SW480 (cell line): ENCODE data around the gene OR8J3.
"Not testable (repeated sequence)": the region's sequence is repeated elsewhere in the genome, so short reads cannot be mapped to it uniquely, and the experiment has no call there.

Experiments used
- DNase-seq: peaks from one replicate; pipeline ENCODE4 v3.0.0-alpha.2; 2016; ENCODE audit warnings: low spot score

The OR8J3 gene, protein sequence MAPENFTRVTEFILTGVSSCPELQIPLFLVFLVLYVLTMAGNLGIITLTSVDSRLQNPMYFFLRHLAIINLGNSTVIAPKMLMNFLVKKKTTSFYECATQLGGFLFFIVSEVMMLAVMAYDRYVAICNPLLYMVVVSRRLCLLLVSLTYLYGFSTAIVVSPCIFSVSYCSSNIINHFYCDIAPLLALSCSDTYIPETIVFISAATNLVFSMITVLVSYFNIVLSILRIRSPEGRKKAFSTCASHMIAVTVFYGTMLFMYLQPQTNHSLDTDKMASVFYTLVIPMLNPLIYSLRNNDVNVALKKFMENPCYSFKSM

DNA sequence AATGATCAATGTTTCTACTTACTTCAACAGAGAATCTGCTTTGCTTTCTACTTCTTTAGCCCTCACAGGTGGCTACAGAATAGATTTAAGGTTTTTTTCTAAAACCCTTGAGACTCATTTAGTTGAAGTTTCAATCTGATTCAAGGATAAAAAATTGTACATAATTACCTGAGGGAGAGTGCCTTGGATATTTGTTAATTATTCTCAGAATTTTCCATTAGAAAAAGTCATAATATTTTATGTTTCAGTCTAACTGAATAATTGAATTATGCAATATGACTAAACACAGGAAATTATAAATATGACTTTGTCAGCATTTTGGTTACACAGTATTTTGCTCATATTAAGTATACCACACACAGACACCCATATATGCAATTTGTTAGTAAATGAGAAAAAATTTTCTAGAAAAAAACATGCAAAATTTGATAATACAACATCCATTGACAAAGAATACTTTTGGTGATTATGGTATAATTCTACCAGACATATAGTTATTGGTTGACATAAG lies at the start of gene OR8J3:
TSS of gene OR8J3 (minus strand) at position 51 of the 511 bp plus-strand sequence. CDS start 2,483 bp downstream, outside the sequence.
- DNase-seq: no peak

DNA sequence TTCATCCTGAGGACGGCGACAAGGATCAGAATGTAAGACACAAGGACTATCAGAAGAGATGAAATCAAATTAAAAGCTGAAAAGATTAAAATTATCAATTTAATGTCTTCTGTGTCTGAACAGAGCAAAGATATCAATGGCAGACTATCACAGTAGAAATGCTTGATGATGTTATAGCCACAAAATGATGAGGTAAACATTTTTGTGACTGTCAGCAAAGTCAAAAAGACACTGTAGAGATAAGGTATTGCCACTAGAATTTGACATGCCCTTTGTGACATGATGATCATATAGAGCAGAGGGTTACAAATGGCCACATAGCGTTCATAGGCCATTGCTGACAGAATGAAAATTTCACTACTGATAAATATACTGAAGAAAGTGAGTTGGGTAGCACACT lies 48.6 kb upstream of the OR8J3 start:
- no peak for DNase-seq

DNA sequence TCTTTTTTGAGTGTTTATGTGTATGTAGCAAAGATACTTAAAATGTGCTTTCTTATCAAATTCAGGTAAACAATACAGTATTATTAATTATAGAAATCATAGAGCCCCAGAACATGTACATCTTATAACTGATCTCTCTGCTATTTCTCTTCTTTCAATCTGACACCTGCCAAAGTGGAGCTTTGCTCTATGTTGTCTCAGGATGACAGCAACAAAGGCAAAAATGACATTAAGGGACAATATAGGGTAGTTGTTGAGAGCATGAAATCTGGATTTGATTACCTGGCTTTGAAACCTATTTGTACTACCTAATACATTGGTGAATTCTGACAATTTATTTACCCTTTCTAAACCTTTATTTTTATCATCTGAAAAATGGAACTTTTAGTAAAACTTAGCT lies 43.5 kb upstream of the OR8J3 start:
- DNase-seq: no peak

DNA sequence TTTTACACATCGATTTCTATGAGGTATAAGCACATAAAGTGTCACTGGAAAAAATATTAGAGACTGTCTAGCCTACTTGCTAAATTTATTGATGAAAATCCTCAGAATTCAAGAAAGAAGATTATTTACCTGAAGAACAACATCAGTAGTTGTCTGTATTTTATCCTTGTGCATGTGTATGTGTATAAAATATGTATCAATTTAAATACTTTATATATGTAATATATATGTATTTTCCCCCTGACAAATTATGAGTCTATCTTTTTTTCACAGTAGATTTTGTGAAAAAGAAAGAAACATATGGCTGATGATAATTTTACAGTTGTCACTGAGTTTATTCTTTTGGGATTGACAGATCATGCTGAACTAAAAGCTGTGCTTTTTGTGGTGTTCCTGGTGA lies 36.3 kb upstream of the OR8J3 start, which contains the start of gene OR5J2:
TSS of gene OR5J2 (plus strand) at position 301 of the 400 bp plus-strand sequence. CDS start at position 301, 0 bp downstream.
- DNase-seq: no peak

DNA sequence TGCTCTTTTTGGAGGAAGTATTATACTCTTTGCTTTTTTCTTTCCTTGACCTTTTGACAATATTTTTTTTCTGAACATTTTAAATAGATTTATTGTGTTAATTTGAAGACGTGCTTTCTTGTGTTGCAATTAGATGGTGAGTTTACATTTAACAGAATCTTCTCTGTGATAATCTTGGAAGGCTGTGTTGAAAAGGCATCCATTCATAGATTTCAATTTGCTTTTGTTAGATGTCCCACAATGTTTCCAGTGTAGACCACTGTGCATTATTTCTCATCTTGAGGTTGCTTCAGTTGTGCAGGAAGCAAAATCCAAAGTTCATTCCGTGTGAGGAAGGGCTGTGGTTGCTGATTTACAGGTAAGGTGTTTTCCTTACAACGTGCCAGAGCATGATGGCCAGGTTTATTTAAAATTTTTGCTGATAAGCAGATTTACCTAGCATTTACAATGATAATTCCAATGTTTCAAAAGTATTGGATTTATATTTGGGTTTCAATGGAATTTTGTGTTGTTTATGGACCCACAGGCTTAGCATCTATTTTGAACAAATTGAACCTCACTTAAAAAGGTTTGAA lies 32.3 kb upstream of the OR8J3 start:
- no peak for DNase-seq

DNA sequence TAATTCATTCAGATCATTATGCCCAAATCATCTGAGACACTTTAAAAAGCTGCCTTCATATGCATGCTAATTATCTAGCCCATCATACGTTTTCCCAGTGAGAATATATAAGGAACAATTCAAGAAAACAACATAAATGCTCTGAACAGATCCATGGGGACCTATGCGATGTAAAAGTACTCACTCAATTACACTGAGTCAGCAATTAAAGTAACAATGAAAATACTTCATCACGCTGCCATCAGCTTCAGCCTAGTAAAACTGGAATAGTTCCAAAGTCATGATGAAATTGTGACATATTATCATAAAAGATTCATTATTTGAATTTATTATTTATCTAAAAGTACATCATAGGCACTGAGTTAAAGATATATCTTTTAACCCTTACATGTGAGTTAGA lies 23.8 kb upstream of the OR8J3 start:
- DNase-seq: no peak

DNA sequence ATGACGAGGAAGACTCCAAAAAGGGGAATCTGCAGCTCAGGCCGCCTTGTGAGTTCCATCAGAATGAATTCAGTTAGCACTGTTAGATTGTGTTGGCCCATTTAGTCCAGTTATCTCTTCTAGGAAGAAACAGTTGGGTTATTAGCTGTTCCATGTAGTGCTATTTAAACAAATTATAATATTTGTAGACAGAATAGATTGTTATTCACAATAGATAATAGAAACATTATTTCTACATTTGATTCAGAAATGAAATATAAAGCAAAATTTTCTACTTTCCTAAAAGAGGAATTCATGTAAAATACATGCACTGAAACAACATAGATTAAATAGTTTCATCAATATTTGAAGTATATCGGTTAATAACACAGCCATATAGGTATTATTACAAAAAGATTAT lies 20.2 kb upstream of the OR8J3 start, which contains the start of gene OR8K5:
TSS of gene OR8K5 (minus strand) at position 101 of the 400 bp plus-strand sequence. CDS start at position 101, 0 bp downstream.
- no peak for DNase-seq

DNA sequence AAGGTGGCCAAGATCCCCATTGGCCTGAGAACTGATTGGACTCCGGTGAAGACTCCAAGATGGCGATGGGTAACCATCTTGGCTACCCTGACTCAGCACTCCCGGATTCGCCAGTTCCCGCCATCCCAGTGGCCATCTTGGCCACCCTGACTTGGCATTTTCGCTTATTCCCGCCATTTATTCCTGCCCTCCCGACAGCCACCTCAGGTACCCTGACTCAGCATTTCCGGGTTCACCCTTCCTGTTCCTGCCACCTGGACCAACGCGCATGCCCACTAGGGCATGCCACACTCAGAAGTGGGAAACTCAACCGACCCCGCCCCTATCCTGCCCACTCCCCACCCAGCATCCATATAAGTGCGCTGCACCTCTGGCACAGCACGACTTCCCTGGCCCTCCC lies 12.3 kb upstream of the OR8J3 start:
- no peak for DNase-seq

DNA sequence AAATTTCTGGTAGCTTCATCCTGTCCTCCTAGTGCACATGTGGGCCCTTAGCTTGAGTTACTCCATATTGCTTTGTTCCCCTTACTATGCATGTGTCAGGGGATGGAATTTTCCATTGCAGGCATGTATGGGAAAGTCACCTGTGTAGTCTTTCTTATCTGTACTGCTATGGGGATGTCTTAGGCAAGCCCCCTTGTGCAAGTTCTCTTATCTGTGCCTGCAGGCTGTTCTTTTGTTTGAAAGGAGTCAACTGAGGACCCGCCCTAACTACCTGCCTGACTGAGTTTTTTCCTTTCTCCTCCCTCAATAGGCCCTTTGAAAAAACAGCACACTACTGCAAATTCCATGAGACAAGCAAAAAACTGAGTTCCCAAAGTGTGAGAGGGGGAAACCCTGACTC lies 11.4 kb upstream of the OR8J3 start:
- DNase-seq: no peak

DNA sequence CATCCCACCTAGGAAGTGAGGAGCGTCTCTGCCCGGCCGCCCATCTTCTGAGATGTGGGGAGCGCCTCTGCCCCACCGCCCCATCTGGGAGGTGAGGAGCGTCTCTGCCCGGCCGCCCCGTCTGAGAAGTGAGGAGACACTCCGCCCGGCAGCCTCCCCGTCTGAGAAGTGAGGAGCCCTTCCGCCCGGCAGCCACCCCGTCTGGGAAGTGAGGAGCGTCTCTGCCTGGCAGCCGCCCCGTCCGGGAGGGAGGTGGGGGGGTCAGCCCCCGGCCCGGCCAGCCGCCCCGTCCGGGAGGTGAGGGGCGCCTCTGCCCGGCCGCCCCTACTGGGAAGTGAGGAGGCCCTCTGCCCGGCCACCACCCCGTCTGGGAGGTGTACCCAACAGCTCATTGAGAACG lies 3.7 kb upstream of the OR8J3 start:
- DNase-seq: not testable (repeated sequence)

DNA sequence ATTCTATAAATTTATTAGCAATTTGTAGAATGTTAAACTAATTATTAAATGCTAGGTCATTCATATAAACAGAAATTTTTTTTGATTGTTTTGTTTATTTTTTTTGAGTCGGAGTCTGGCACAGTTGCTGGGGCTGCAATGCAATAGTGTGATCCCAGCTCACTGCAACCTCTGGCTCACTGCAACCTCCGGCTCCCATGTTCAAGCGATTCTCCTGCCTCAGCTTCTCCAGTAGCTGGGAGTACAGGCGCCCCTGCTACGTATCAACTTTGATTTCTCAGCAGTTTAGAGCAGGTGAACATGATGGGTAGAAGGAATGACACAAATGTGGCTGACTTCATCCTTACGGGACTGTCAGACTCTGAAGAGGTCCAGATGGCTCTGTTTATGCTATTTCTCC lies 17.9 kb downstream of the OR8J3 start, which contains the start of gene OR8H3:
TSS of gene OR8H3 (plus strand) at position 301 of the 400 bp plus-strand sequence. CDS start at position 301, 0 bp downstream.
- DNase-seq: no peak

DNA sequence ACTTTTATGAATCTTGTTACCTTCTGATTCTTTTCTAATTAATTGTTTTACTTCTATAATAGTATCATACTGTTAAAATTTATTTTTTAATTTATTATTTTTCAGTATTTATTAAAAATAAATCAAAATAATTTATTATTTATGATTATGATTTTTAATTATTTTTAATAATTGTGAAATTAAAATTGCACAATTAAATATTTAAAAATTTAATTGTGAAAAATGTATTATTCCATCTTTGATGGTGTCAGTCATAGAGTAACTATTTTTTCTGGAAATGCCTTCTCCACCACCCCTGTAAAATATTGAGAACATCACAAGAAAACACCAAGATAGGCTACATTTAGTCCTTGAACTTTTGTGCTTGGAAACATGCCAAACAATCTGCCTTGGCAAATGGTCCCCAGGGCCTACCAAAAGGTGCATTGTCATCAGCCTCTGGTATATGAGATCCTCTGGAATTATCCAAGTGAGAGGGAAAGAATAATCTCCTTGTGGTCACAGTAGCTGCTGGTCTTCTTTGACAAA lies 36.7 kb downstream of the OR8J3 start, which contains the start of gene OR8H2:
TSS of gene OR8H2 (plus strand) at position 478 of the 528 bp plus-strand sequence. CDS start 1,356 bp downstream, outside the sequence.
- no peak for DNase-seq

DNA sequence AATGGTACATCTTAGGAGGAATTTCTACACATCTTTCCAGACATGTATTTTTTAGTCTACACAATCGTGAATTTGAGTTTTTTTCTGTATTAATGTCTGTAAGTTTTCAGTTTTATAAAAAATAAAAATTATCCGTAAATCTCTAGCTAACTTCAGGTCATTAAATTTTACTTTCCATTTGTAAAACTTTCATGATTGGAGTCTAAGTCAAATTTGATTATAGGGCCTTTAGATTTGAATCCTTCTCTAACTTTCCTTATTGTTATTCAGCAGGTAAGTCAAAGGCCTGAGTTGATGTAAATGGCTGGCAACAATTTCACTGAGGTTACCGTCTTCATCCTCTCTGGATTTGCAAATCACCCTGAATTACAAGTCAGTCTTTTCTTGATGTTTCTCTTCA lies 47.0 kb downstream of the OR8J3 start, which contains the start of gene OR8I2:
TSS of gene OR8I2 (plus strand) at position 301 of the 400 bp plus-strand sequence. CDS start at position 301, 0 bp downstream.
- no peak for DNase-seq

DNA sequence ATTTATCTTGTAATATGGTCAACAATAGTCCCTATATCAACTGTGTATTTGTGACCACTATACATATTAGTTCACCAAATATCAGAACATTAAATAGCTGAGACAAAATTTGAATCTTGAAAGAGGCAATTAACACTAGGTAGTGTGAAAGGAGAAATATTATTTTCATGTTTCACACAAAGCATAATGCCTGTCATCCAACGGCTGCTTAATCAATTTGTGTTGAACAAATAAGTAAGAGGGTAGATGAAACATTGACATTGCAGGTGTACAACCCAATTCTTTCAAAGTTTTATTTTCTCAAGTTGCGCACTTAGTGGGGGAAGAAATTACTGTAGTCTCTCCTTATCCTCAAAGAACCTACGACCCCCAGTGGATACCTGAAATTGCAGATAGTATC lies 50.3 kb downstream of the OR8J3 start:
- no peak for DNase-seq
